Measurements from ENCODE around the gene ZNF165.
"Not testable (repeated sequence)": the region's sequence is repeated elsewhere in the genome, so short reads cannot be mapped to it uniquely, and the experiment has no call there.

DNA sequence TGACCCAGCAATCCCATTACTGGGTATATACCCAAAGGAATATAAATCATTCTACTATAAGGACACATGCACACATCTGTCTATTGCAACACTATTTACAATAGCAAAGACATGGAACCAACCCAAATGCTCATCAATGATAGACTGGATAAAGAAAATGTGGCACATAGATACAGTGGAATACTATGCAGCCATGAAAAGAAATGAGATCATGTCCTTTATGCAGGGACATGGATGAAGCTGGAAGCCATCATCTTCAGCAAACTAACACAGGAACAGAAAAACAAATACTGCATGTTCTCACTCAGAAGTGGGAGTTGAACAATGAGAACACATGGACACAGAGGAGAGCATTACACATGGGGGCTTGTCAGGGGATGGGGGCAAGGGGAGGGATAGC is 22.3 kb downstream of the ZNF165 start:
- TF ChIP-seq, protein P1, sequence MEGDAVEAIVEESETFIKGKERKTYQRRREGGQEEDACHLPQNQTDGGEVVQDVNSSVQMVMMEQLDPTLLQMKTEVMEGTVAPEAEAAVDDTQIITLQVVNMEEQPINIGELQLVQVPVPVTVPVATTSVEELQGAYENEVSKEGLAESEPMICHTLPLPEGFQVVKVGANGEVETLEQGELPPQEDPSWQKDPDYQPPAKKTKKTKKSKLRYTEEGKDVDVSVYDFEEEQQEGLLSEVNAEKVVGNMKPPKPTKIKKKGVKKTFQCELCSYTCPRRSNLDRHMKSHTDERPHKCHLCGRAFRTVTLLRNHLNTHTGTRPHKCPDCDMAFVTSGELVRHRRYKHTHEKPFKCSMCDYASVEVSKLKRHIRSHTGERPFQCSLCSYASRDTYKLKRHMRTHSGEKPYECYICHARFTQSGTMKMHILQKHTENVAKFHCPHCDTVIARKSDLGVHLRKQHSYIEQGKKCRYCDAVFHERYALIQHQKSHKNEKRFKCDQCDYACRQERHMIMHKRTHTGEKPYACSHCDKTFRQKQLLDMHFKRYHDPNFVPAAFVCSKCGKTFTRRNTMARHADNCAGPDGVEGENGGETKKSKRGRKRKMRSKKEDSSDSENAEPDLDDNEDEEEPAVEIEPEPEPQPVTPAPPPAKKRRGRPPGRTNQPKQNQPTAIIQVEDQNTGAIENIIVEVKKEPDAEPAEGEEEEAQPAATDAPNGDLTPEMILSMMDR (conservative IDR thresholded peaks at IDR 0.05; ENCODE audit: low read length) = not testable (repeated sequence)
- not testable (repeated sequence) for TF ChIP-seq EZH2phosphoT487 (IDR thresholded peaks at IDR 0.05; ENCODE audit: borderline replicate concordance, low read depth, low read length)

Data from OCI-LY7 (cell line).